Hypothalamus (tissue), 51 donors: ENCODE measurements around the gene BLOC1S3.
"Not testable (repeated sequence)": the region's sequence is repeated elsewhere in the genome, so short reads cannot be mapped to it uniquely, and the experiment has no call there.

Experiments
- DNase-seq, 51 donors: peaks; one replicate each; lab custom pipeline; 2025; lab: John Stamatoyannopoulos, UW

Gene BLOC1S3

GRCh38 chr19:45217957-45218334, 39.4 kb downstream of the BLOC1S3 start:
- DNase-seq: no peak

- no peak for DNase-seq
Observed at GRCh38 chr19:45218426-45218825, 39.8 kb downstream of the BLOC1S3 start.

DNA sequence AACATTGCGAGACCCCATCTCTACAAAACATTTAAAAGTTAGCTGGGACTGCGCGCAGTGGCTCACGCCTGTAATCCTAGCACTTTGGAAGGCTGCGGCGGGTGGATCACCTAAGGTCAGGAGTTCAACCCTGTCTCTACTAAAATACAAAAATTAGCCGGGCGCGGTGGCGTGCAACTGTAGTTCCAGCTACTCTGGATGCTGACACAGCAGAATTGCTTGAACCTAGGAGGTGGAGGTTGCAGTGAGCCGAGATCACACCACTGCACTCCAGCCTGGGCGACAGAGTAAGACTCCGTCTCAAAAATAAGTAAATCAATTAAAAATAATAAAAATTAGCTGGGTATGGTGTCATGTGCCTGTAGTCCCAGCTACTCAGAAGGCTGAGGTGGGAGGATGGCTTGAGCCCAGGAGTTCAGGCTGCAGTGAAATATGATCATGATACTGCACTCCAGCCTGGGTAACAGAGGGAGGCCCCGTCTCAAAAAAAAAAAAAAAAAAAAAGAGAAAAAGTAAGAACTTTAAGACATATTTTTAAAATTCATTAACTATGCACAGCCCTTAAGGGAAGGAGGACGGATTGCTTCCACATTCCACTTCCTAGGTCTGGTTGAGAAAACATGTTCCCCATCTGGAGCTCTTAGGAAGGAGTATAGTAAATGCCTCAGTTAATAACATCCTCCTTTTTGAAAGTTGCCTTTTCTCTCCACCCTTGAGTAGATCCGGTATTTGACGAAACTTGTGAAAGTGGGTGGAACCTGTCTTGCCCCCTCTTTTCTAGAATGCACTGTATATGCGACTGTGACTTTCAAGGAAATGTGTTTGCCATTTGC, 40.5 kb downstream of the BLOC1S3 start:
- DNase-seq: no peak

- no peak for DNase-seq
Observed at GRCh38 chr19:45222724-45223123, 44.1 kb downstream of the BLOC1S3 start.

DNA sequence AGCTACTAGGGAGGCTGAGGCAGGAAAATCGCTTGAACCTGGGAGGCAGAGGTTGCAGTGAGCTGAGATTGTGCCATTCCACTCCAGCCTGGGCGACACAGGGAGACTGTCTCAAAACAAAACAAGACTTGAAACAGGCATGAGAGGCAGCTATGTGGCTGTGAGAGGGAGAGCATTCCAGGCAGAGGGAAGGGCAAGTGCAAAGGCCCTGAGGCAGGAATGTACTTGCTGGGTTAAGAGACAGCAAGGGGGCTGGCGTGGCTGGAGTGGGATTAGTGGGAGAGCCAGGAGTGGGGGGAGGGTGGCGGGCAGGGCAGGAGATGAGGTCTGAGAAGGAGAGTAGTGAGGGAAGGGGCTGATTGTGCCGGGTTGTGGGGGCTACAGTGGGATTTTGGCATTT, 45.3 kb downstream of the BLOC1S3 start:
- DNase-seq: no peak

DNA sequence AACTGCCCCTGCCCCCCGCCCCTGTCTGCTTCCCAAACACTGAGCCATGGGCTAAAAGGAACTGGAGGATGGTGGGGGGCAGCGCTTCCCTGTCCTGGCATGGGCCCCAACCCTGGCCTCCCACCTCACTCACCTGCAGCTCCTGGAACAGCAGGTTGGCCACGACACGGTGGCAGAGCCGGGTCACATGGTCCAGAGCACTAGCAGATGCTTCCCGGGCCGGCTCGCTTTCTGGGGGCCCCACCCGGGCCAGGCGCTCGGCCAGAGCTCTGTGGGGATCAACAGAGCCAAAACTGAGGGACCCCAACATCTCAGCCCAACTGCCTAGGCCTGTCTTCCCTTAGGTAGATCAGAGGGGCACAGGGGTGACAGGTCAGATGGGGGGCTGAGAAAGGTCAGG, 46.1 kb downstream of the BLOC1S3 start:
- DNase-seq: no peak

- not testable (repeated sequence) for DNase-seq
Observed at GRCh38 chr19:45229056-45229455, 50.5 kb downstream of the BLOC1S3 start.
